HG03520 (cell line): ENCODE results near the gene CRIP1.

Experiments
- ATAC-seq: cut with Tn5 transposase; IDR thresholded peaks from one replicate; pipeline ENCODE4 v1.9.1; 2021; ENCODE audit warnings: mild to moderate bottlenecking, moderate library complexity; ENCODE audit not compliant: unreplicated experiment

The CRIP1 gene

GRCh38 chr14:105492031-105492970 lies 5.6 kb downstream of the CRIP1 start:
- no peak for ATAC-seq

GRCh38 chr14:105492971-105493871 lies 6.5 kb downstream of the CRIP1 start:
- no peak for ATAC-seq

GRCh38 chr14:105493921-105494605 lies 7.4 kb downstream of the CRIP1 start:
- no peak for ATAC-seq

- no peak for ATAC-seq
These were observed 7.9 kb downstream of the CRIP1 start for GRCh38 chr14:105494606-105494929.

GRCh38 chr14:105495101-105495989 lies 8.7 kb downstream of the CRIP1 start:
- no peak for ATAC-seq

- no peak for ATAC-seq
These were observed 9.5 kb downstream of the CRIP1 start for GRCh38 chr14:105495990-105496830.

GRCh38 chr14:105496831-105497591 lies 10.3 kb downstream of the CRIP1 start:
- ATAC-seq = no peak

GRCh38 chr14:105497671-105498429 lies 11.2 kb downstream of the CRIP1 start:
- no peak for ATAC-seq

GRCh38 chr14:105498430-105499255 lies 12.0 kb downstream of the CRIP1 start:
- no peak for ATAC-seq

- no peak for ATAC-seq
These were observed 12.8 kb downstream of the CRIP1 start for GRCh38 chr14:105499256-105500035.

- no peak for ATAC-seq
These were observed 13.5 kb downstream of the CRIP1 start for GRCh38 chr14:105500036-105500725.

GRCh38 chr14:105500726-105501101 lies 14.0 kb downstream of the CRIP1 start:
- ATAC-seq = no peak

- ATAC-seq = no peak
These were observed 15.0 kb downstream of the CRIP1 start for GRCh38 chr14:105501504-105502291.

GRCh38 chr14:105502446-105503295 lies 16.0 kb downstream of the CRIP1 start:
- ATAC-seq = no peak
